GM12873 (cell line): ENCODE results near the gene MEGF6.

Source experiments
- CTCF ChIP-seq: IDR thresholded peaks from 2 replicates; pipeline ENCODE4 v1.5.1; 2012; ENCODE audit warnings: low read depth, mild to moderate bottlenecking, moderate library complexity, low read length, control low read depth; ENCODE audit not compliant: insufficient read depth; ENCODE audit errors: missing control alignments

MEGF6 gene

DNA sequence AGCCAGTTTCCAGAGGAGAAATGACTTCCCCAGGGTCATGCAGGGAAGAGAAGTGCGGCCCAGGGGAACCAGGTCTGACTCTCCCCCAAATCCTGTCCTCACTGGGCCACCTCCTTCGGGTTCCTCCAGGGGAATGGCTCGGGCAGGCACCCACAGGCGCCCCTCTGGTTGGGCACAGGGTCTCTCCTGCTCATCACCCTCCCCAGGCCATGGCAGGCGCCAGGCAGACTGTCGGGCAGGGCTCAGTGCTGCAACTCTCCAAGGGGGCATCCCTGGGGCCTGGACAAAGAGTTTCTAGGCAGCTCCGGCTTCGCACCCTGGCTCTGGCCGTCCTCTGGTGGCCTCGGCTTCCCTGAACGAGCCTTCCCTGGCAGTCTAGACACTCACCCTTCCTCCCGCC, 75.6 kb downstream of the MEGF6 start:
- TF ChIP-seq CTCF, result no peak

- TF ChIP-seq CTCF, result no peak
These were observed 76.3 kb downstream of the MEGF6 start for GRCh38 chr1:3534803-3535637.

DNA sequence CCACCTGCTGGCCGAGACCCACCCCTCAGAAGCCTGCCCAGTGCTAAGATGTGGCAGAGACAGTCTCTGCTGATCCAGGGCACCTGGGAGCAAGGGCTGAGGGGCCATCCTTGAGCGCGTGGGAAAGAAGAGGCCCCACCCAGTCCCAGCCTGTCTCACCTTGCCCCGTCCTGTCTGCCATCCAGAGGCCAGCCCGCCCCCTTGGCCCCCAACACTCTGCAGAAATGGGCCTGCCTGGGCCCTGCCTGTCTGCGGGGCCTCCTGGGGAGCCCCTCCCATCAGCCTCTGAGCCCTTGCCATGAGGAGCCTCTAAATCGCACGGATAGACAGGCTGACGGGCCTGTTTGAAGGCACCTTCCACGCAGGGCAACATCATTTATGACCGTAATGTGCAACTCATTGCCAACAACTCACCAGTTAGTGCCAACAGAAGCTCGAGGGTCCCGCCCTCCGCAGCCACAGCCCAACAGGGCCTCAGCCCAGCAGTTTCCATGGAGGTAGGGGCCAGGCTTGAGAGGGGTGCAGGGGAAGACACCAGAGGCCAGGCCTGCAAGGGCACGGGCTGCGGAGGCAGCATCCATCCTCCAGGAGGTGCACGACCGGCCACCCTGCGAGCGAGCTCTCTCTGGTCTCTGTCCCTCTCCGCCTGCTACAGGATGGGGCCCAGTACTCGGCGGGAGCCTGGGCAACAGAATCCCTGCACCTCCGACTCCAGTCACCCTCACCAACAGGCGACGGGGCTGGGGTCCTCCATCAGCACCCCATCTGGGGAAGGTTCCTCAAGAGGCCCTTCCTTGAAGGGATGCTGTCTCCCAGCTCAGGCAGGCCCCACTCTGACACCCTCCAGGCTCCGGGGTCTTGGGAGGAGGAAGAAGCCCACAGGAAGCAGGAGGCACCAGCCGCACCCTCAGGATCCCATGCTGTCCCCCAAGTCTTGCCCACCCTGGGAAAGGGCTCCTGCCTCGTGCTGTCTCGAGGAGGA, 78.0 kb downstream of the MEGF6 start:
- no peak for TF ChIP-seq CTCF

GRCh38 chr1:3531928-3532327, 79.4 kb downstream of the MEGF6 start:
- no peak for TF ChIP-seq CTCF

DNA sequence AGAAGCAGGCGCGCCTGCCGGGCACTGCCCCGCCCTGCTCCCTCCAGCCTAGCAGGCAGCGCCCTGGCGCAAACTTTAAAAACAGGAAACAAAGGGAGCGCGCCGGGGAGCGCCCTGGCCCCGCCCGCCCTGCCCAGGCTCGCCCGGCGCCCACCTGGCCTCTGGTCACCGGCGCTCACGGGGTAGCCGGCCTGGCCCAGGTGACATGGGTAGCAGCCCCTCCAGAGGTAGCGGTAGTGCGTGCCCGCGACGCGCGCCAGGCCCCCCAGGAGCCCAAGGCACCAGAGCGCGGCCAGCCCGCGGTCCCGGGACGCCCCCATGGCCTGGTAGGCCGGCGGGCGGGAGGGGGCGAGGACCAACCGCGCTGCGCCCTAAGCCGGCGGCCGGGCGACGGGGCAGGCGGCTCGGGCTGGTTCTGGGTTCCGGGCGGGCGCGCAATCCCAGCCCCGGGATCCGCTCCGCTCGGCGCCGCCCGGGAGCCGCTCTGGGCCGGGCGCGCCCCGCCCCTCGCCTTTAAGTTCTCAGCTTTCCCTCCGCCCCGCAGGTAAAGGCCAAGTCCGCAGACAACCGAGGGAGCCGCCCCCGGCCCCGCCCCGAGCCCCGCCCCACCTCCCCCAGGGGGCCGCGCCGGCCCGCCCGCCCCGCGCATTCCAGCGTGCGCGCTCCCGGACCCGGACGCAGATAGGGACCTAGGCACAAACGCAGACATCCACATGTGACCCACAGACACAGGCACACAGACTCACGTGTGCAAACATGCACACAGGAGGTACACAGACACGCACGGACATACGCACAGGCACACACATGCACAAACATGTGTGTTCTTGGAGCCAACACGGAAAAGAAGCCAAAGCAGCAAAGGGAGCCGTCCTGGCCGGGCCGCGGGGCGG, 80.1 kb downstream of the MEGF6 start:
- TF ChIP-seq CTCF, result no peak

GRCh38 chr1:3530086-3530925, 81.0 kb downstream of the MEGF6 start:
- no peak for TF ChIP-seq CTCF
